HG02623 (cell line): ENCODE data around the gene INSL3.

Source experiments
- ATAC-seq: cut with Tn5 transposase; IDR thresholded peaks from one replicate; pipeline ENCODE4 v1.9.1; 2021; ENCODE audit warnings: moderate library complexity; ENCODE audit not compliant: unreplicated experiment

The INSL3 gene

GRCh38 chr19:17847538-17848366, 26.4 kb upstream of the INSL3 start, which contains the start of gene JAK3:
JAK3 (minus strand) TSS chr19:17847982; CDS start chr19:17844417, 3,565 bp downstream.
- no peak for ATAC-seq

GRCh38 chr19:17846146-17846545, 24.8 kb upstream of the INSL3 start:
- ATAC-seq, result no peak

GRCh38 chr19:17843908-17844490, 22.7 kb upstream of the INSL3 start:
- no peak for ATAC-seq

GRCh38 chr19:17843292-17843827, 22.0 kb upstream of the INSL3 start:
- no peak for ATAC-seq

GRCh38 chr19:17842663-17843291, 21.5 kb upstream of the INSL3 start:
- no peak for ATAC-seq

GRCh38 chr19:17841810-17842662, 20.7 kb upstream of the INSL3 start:
- no peak for ATAC-seq

GRCh38 chr19:17841371-17841809, 20.1 kb upstream of the INSL3 start:
- no peak for ATAC-seq

- ATAC-seq, result no peak
These were observed 18.7 kb upstream of the INSL3 start for GRCh38 chr19:17840019-17840418.

GRCh38 chr19:17837972-17838371, 16.7 kb upstream of the INSL3 start:
- no peak for ATAC-seq

GRCh38 chr19:17836530-17836929, 15.2 kb upstream of the INSL3 start:
- no peak for ATAC-seq

- no peak for ATAC-seq
These were observed 14.1 kb upstream of the INSL3 start for GRCh38 chr19:17835182-17836006.

GRCh38 chr19:17834350-17835181, 13.2 kb upstream of the INSL3 start:
- ATAC-seq, result no peak

- ATAC-seq, result no peak
These were observed 11.3 kb upstream of the INSL3 start for GRCh38 chr19:17832443-17833208.

- ATAC-seq, result no peak
These were observed 10.1 kb upstream of the INSL3 start for GRCh38 chr19:17831419-17831888.

GRCh38 chr19:17830567-17831418, 9.5 kb upstream of the INSL3 start:
- no peak for ATAC-seq

GRCh38 chr19:17829855-17830566, 8.7 kb upstream of the INSL3 start:
- no peak for ATAC-seq
